KBM-7 (cell line): Measurements from ENCODE around the gene KIAA1586.
"Not testable (repeated sequence)": the region's sequence is repeated elsewhere in the genome, so short reads cannot be mapped to it uniquely, and the experiment has no call there.

ENCODE experiments used
- DNase-seq: peaks from one replicate; pipeline ENCODE4 v3.0.0-alpha.2; 2015
- in situ Hi-C: fragments of 300-500 bp; cut with MboI; formaldehyde crosslinking; loops from 2 replicates; pipeline ENCODE4 v1.14.3; 2020; ENCODE audit warnings: low sequenced_read_pairs, low pct_unique_long_range_greater_than_20kb, mixed read lengths

KIAA1586 gene

GRCh38 chr6:57038906-57039305 is 7.6 kb upstream of the KIAA1586 start:
- DNase-seq: no peak
- in situ Hi-C loops: no loop called here

GRCh38 chr6:57040011-57040410 is 6.5 kb upstream of the KIAA1586 start:
- in situ Hi-C loops: no loop called here

GRCh38 chr6:57044061-57044460 is 2.4 kb upstream of the KIAA1586 start:
- DNase-seq, in situ Hi-C loops: not testable (repeated sequence)

More at GRCh38 chr6:57040011-57040410, 6.5 kb upstream of the KIAA1586 start:
- peak; percentile 48 for DNase-seq

GRCh38 chr6:57044568-57044967 is 1.9 kb upstream of the KIAA1586 start:
- in situ Hi-C loops: no loop called here
- DNase-seq: no peak

GRCh38 chr6:57047257-57047585 is 728 bp downstream of the KIAA1586 start:
- DNase-seq, in situ Hi-C loops: not testable (repeated sequence)

GRCh38 chr6:57047859-57048258 is 1.4 kb downstream of the KIAA1586 start:
- in situ Hi-C loops, DNase-seq: not testable (repeated sequence)

- in situ Hi-C loops: no loop called here
- no peak for DNase-seq
Measured at GRCh38 chr6:57048577-57048976, 2.1 kb downstream of the KIAA1586 start.

GRCh38 chr6:57063847-57064246 is 17.4 kb downstream of the KIAA1586 start:
- in situ Hi-C loops: no loop called here
- no peak for DNase-seq

GRCh38 chr6:57064809-57065208 is 18.3 kb downstream of the KIAA1586 start:
- in situ Hi-C loops: no loop called here
- no peak for DNase-seq

GRCh38 chr6:57068061-57068460 is 21.6 kb downstream of the KIAA1586 start:
- in situ Hi-C loops: no loop called here
- no peak for DNase-seq

- in situ Hi-C loops: no loop called here
- no peak for DNase-seq
Measured at GRCh38 chr6:57069228-57069627, 22.7 kb downstream of the KIAA1586 start.

- no peak for DNase-seq
- in situ Hi-C loops: no loop called here
Measured at GRCh38 chr6:57069920-57070331, 23.4 kb downstream of the KIAA1586 start.

- no peak for DNase-seq
- in situ Hi-C loops: no loop called here
Measured at GRCh38 chr6:57072108-57072507, 25.6 kb downstream of the KIAA1586 start.

- in situ Hi-C loops: no loop called here
Measured at GRCh38 chr6:57074383-57074782, 27.9 kb downstream of the KIAA1586 start.

GRCh38 chr6:57075092-57075491 is 28.6 kb downstream of the KIAA1586 start:
- no peak for DNase-seq
- in situ Hi-C loops: no loop called here

More at GRCh38 chr6:57074383-57074782, 27.9 kb downstream of the KIAA1586 start:
- DNase-seq: no peak

GRCh38 chr6:57078531-57079207 is 32.2 kb downstream of the KIAA1586 start:
- in situ Hi-C loops: no loop called here
- no peak for DNase-seq

- in situ Hi-C loops: no loop called here
Measured at GRCh38 chr6:57085471-57085870, 39.0 kb downstream of the KIAA1586 start.

GRCh38 chr6:57086843-57087242 is 40.4 kb downstream of the KIAA1586 start:
- DNase-seq: no peak
- in situ Hi-C loops: no loop called here

More at GRCh38 chr6:57085471-57085870, 39.0 kb downstream of the KIAA1586 start:
- DNase-seq: no peak

- DNase-seq: peak; percentile 69
- in situ Hi-C loops: no loop called here
Measured at GRCh38 chr6:57087916-57088315, 41.4 kb downstream of the KIAA1586 start.

- no peak for DNase-seq
- in situ Hi-C loops: no loop called here
Measured at GRCh38 chr6:57089265-57089664, 42.8 kb downstream of the KIAA1586 start.
